HL-60 (cell line): ENCODE data around the gene GIT2.
"Not testable (repeated sequence)": the region's sequence is repeated elsewhere in the genome, so short reads cannot be mapped to it uniquely, and the experiment has no call there.

Source experiments
- DNase-seq, 2 experiments: peaks; one replicate each; pipeline ENCODE4 v3.0.0-alpha.2; 2010 to 2020; ENCODE audit warnings: low read depth in 1 of 2, low spot score in 1 of 2
- H3K27ac ChIP-seq: fragments of 250-450 bp; sonication (Bioruptor Pico); replicated peaks from 2 replicates; pipeline ENCODE4 v1.5.1; 2020; ENCODE audit warnings: mild to moderate bottlenecking, moderate library complexity
- H3K27me3 ChIP-seq: fragments of 250-450 bp; sonication (Bioruptor Pico); 2 replicates; pipeline ENCODE4 v1.5.1; 2021; ENCODE audit warnings: mild to moderate bottlenecking, moderate library complexity; ENCODE audit not compliant: insufficient read depth, poor library complexity, severe bottlenecking
- H3K4me3 ChIP-seq: replicated peaks from 2 replicates; pipeline ENCODE4 v1.5.1; 2011; ENCODE audit warnings: mild to moderate bottlenecking, control low read depth, low read length; ENCODE audit not compliant: insufficient read depth
- GABPA ChIP-seq: IDR thresholded peaks from 2 replicates; pipeline ENCODE4 v1.6.1; 2012; ENCODE audit warnings: low read depth
- POLR2AphosphoS5 ChIP-seq: IDR thresholded peaks from 2 replicates; pipeline ENCODE4 v1.6.1; 2012; ENCODE audit warnings: low read depth
- REST ChIP-seq: IDR thresholded peaks from 2 replicates; pipeline ENCODE4 v1.6.1; 2012; ENCODE audit warnings: low read depth; ENCODE audit not compliant: insufficient replicate concordance
- SPI1 ChIP-seq: IDR thresholded peaks from 2 replicates; pipeline ENCODE4 v1.6.1; 2012; ENCODE audit warnings: low read depth, mild to moderate bottlenecking, borderline replicate concordance
- TF ChIP-seq, protein P1 (sequence below): IDR thresholded peaks from one replicate; pipeline ENCODE4 v1.5.1; 2011; ENCODE audit warnings: low read length, control low read depth, inconsistent platforms; ENCODE audit not compliant: insufficient read depth

The GIT2 gene

GRCh38 chr12:109894939-109895338, 101.2 kb downstream of the GIT2 start:
- Histone ChIP-seq H3K4me3 (no peak overlapping the region), H3K27ac (no peak overlapping the region), H3K27me3 (no peaks in the 10 kb centered on the region)
- DNase-seq: no peak
- no peak for TF ChIP-seq SPI1
- TF ChIP-seq, protein P1, sequence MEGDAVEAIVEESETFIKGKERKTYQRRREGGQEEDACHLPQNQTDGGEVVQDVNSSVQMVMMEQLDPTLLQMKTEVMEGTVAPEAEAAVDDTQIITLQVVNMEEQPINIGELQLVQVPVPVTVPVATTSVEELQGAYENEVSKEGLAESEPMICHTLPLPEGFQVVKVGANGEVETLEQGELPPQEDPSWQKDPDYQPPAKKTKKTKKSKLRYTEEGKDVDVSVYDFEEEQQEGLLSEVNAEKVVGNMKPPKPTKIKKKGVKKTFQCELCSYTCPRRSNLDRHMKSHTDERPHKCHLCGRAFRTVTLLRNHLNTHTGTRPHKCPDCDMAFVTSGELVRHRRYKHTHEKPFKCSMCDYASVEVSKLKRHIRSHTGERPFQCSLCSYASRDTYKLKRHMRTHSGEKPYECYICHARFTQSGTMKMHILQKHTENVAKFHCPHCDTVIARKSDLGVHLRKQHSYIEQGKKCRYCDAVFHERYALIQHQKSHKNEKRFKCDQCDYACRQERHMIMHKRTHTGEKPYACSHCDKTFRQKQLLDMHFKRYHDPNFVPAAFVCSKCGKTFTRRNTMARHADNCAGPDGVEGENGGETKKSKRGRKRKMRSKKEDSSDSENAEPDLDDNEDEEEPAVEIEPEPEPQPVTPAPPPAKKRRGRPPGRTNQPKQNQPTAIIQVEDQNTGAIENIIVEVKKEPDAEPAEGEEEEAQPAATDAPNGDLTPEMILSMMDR: no peak
- TF ChIP-seq REST: no peak
- no peak for TF ChIP-seq GABPA
- TF ChIP-seq POLR2AphosphoS5: no peak

- TF ChIP-seq SPI1 (peak; percentile 48; the same call in 1 of the 2 replicates), GABPA (no peak)
- Histone ChIP-seq H3K27me3 (no peaks in the 10 kb centered on the region), H3K4me3 (no peak overlapping the region), H3K27ac (peak overlapping the region; percentile 21; the same call in 1 of the 2 replicates)
- DNase-seq: peak in 1 of 2 experiments; percentile 39
These were observed 102.7 kb downstream of the GIT2 start for GRCh38 chr12:109893261-109893995.

DNA sequence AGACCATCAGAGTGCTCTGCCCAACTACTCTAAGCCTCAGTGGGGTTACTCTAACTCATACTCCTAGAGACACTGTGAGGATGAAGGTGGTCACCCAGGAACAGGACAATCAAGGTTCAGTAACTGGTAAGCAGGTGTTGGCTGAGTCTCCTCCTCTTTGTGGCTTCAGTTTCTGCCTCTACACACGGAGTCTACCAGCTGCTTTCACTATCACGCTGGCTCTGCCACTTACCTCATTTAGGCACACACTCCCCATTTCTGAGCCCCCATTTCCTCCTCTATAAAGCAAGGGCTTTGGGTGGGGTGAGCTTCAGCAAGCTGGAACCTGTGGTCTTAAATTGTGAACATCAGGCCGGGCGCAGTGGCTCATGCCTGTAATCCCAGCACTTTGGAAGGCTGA, 103.4 kb downstream of the GIT2 start:
- Histone ChIP-seq H3K4me3 (no peak overlapping the region), H3K27ac (no peak overlapping the region), H3K27me3 (no peaks in the 10 kb centered on the region)
- no peak for DNase-seq
- TF ChIP-seq, protein P1: no peak
- TF ChIP-seq SPI1: no peak
- no peak for TF ChIP-seq GABPA
- TF ChIP-seq POLR2AphosphoS5: no peak
- no peak for TF ChIP-seq REST

DNA sequence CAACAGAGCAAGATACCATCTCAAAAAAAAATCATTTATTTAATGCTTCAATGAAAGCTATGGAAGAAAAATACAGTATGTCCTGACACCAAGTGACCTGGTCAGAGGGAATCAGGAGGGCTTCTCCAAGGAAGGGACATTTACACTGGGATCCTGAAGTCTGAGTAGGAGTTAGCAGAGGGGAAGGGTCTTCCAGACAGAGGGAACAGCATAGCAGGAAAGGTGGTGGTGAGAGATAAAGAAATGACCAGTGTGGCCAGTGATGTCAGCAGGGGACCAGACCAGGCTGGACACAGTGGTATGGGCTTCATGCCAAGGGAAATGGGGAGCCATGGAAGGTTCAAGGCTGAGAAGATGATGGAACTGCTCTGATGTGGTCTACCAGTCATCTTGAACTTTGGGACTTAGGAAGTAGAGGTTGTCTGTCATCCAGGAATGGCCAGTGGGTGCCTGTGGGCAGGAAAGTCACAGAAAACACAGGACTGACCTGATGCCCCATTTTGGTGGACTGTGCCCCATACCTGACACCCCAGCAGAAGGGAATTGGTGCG, 103.9 kb downstream of the GIT2 start:
- no peaks in the 10 kb centered on the region for H3K27me3 ChIP-seq
- no peak for TF ChIP-seq GABPA
- TF ChIP-seq, protein P1: no peak
- TF ChIP-seq SPI1: no peak
- TF ChIP-seq POLR2AphosphoS5: no peak

GRCh38 chr12:109891731-109892130, 104.4 kb downstream of the GIT2 start:
- not testable (repeated sequence) for H3K27me3 ChIP-seq, H3K27ac ChIP-seq, H3K4me3 ChIP-seq, DNase-seq

More for the DNA sequence above, 103.9 kb downstream of the GIT2 start:
- no peak for DNase-seq
- Histone ChIP-seq H3K27ac (no peak overlapping the region), H3K4me3 (no peak overlapping the region)
